Left ventricle myocardium inferior (tissue), 1 donor: ENCODE measurements around the gene CSF2RB. TPM values are rescaled to one million over a fixed set of nuclear protein-coding genes. Genes with fewer than 3 reads are reported as not detected.

Source experiments
- DNase-seq: peaks from one replicate; pipeline ENCODE4 v3.0.0-alpha.2; 2020
- H3K27ac ChIP-seq: fragments of 200-600 bp; replicated peaks from 2 replicates; pipeline ENCODE4 v1.8.0; 2021
- H3K27me3 ChIP-seq: fragments of 200-600 bp; 2 replicates; pipeline ENCODE4 v1.8.0; 2021; ENCODE audit warnings: low read depth
- H3K36me3 ChIP-seq: fragments of 200-600 bp; 2 replicates; pipeline ENCODE4 v1.8.0; 2021
- H3K4me1 ChIP-seq: fragments of 200-600 bp; 2 replicates; pipeline ENCODE4 v1.8.0; 2021
- H3K4me3 ChIP-seq: fragments of 200-600 bp; 2 replicates; pipeline ENCODE4 v1.8.0; 2021; ENCODE audit warnings: mild to moderate bottlenecking, moderate library complexity
- H3K9me3 ChIP-seq: fragments of 200-600 bp; replicated peaks from 2 replicates; pipeline ENCODE4 v1.8.0; 2021
- CTCF ChIP-seq: fragments of 200-600 bp; IDR thresholded peaks from 2 replicates; pipeline ENCODE4 v1.8.0; 2021; ENCODE audit warnings: antibody characterized with exemption, mild to moderate bottlenecking, borderline replicate concordance
- intact Hi-C: fragments of 100-400 bp; cut with micrococcal nuclease; formaldehyde crosslinking; loops from one replicate; pipeline ENCODE4 v1.11.0; 2022
- total RNA-seq: library from RNA; stranded (reverse); fragmentation: NEBNext Ultra II Directional; extraction: Animal tissue kit (Norgen Biotek cat#: 25700); gene quantifications from one replicate; pipeline ENCODE4 v1.2.1, GENCODE V29; 2021
- donor health status: DM: no; HTN: yes; CAD: no; lungs with severe emphysema.

CSF2RB gene
- total RNA-seq, 1 donor from 2014 or later, result 2.8 TPM

DNA sequence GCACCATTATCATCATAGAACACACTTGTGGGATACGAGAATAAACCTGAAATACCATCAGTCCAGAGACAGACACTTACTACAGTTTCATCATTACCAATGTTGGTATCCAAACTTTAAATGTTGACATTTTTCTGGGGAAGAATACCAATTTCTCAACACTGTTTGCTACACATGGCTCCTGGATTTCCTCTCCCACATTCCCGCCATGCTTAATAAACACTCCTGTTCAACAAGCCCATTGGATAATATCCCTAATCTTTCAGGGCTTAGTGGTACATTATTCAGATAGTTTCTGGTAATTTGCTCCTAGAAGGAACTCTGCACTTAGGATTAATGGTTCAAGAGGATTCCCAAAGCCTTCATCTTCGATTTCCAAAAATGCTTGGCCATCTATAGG lies 48.2 kb downstream of the CSF2RB start:
- Histone ChIP-seq H3K9me3 (peaks cover 7% of the 10 kb centered on the region), H3K4me1 (no peaks in the 10 kb centered on the region), H3K27me3 (peaks cover 43% of the 10 kb centered on the region), H3K36me3 (no peaks in the 10 kb centered on the region), H3K27ac (no peak overlapping the region), H3K4me3 (no peak overlapping the region)
- TF ChIP-seq CTCF, result no peak
- DNase-seq, result no peak
- intact Hi-C loops, result no loop called here

DNA sequence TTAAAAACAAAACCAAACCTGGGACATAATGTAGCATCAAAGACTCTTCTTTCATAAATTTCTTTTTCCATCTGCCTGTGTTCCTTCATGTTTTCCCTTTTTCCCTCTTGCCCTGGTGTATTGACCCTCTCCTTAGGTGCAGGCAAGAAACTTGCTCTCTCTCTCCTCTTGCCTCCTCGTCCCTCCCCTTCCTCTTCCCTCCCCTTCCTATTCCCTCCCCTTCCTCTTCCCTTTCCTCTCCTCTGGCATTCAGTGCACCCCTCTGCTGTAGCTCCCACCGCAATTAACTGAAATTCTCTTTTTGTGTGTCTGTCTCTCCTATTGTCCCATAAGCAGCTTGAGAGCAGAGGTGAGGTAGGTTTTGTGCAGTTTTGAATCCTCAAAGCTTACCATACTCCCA lies 49.9 kb downstream of the CSF2RB start:
- intact Hi-C loops, result no loop called here

DNA sequence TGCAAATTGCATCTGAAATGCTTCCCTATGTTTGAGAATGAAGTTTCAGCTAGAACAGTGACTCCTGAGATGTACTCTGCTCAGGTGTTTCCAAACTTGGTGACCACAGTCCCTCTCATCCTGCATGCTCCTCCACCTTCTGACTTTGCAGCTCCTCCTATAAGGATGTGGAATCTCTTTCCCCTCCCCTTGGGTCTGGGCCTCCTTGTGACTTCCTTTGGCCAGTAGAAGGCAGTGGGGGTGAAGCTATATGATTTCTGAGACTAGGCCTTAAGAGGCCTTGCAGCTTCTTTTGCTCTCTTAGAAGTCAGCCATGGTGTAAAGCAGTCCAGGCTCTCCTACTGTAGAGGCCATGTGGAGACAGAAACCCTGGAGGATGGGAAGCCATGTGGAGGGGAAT lies 50.7 kb downstream of the CSF2RB start:
- Histone ChIP-seq H3K4me3 (no peak overlapping the region), H3K4me1 (no peaks in the 10 kb centered on the region), H3K36me3 (no peaks in the 10 kb centered on the region), H3K9me3 (no peaks in the 10 kb centered on the region), H3K27ac (no peak overlapping the region), H3K27me3 (peaks cover 42% of the 10 kb centered on the region)
- intact Hi-C loops, result no loop called here
- TF ChIP-seq CTCF, result no peak
- no peak for DNase-seq

More for the DNA sequence above, 49.9 kb downstream of the CSF2RB start:
- no peak overlapping the region for H3K27ac ChIP-seq
- peaks cover 43% of the 10 kb centered on the region for H3K27me3 ChIP-seq
- H3K4me1 ChIP-seq, result no peaks in the 10 kb centered on the region
- no peaks in the 10 kb centered on the region for H3K36me3 ChIP-seq
- H3K9me3 ChIP-seq, result no peaks in the 10 kb centered on the region
- no peak overlapping the region for H3K4me3 ChIP-seq
- DNase-seq, result no peak
- no peak for TF ChIP-seq CTCF

- Histone ChIP-seq H3K4me3 (no peak overlapping the region), H3K9me3 (no peaks in the 10 kb centered on the region), H3K27ac (no peak overlapping the region), H3K27me3 (peaks cover 30% of the 10 kb centered on the region), H3K36me3 (no peaks in the 10 kb centered on the region), H3K4me1 (no peaks in the 10 kb centered on the region)
- intact Hi-C loops, result no loop called here
- TF ChIP-seq CTCF, result no peak
- no peak for DNase-seq
These were observed 52.3 kb downstream of the CSF2RB start for GRCh38 chr22:36965696-36966095.

DNA sequence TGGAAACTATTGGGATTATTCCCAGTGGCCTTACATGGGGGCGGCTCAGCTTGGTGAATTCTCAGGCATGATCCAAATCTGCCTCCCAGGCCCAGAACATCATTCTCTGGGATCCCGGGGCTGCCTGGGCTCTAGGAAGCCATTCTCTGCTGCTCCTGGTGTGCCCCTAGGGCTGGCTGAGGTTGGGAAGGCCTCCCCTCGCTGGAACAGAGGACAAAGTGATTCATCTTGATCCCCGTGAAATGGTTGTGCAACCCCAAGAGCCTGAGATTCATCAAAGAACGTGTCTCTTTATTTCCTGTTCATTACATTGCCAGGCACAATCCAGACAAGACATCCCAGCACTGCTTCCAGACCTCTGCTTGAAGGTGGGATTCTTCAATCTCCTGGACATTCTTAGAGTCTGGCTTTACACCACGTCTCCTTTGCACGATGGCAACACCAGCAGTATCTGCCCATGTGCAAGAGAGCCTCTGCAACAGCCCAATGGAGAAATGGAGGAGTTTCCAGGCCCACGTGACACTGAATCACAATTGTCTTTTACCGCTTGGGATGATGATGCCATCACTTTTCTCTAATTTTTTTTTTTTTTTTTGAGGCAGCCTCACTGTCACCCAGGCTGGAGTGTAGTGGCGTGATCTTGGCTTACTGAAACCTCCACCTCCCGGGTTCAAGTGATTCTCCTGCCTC lies 53.6 kb downstream of the CSF2RB start:
- no peak for TF ChIP-seq CTCF
- no peak overlapping the region for H3K4me3 ChIP-seq
- no peaks in the 10 kb centered on the region for H3K4me1 ChIP-seq
- peaks cover 17% of the 10 kb centered on the region for H3K27me3 ChIP-seq
- H3K9me3 ChIP-seq, result no peaks in the 10 kb centered on the region
- intact Hi-C loops, result no loop called here
- no peaks in the 10 kb centered on the region for H3K36me3 ChIP-seq
- DNase-seq, result no peak
- H3K27ac ChIP-seq, result no peak overlapping the region
